ENCODE results near the gene APCDD1L.

- TF ChIP-seq CTCF (IDR thresholded peaks at IDR 0.05; ENCODE audit: low read depth, low read length, missing input control) (no peak), RXRA (IDR thresholded peaks at IDR 0.05) (no peak), FOXA2 (IDR thresholded peaks at IDR 0.05) (no peak), RAD21 (IDR thresholded peaks at IDR 0.05) (no peak), FOXA1 (IDR thresholded peaks at IDR 0.05) (no peak)
These were observed 13.2 kb upstream of the APCDD1L start for GRCh38 chr20:58528412-58528811.
